CD14-positive monocyte (primary cell): ENCODE results near the gene HMBS. TPM values are rescaled to one million over a fixed set of nuclear protein-coding genes. Genes with fewer than 3 reads are reported as not detected.
A peak's percentile ranks its signal among the peaks of the same experiment; 100 is the strongest.

ENCODE experiments used
- DNase-seq, 3 donors: peaks; one replicate each; pipeline ENCODE4 v3.0.0-alpha.2; 2011 to 2022
- H2AFZ ChIP-seq: 2 replicates; pipeline ENCODE4 v1.6.0; 2012; ENCODE audit warnings: mild to moderate bottlenecking, low read depth, low read length, inconsistent platforms; ENCODE audit not compliant: insufficient read depth, poor library complexity, severe bottlenecking
- H3K27ac ChIP-seq, 2 donors: 1 replicate in 1 of 2; 2 replicates in 1 of 2; pipeline ENCODE4 v1.5.1; 2012 to 2013; ENCODE audit warnings: low read length in 2 of 2, control low read depth in 1 of 2, inconsistent platforms in 1 of 2, low read depth in 1 of 2, mild to moderate bottlenecking in 1 of 2
- H3K27me3 ChIP-seq, 2 donors: one replicate each; pipeline versions ENCODE4 v1.6.0 to v1.6.1; 2011 to 2013; ENCODE audit warnings: low read length in 2 of 2; ENCODE audit not compliant: control insufficient read depth in 2 of 2, insufficient read depth in 2 of 2
- H3K36me3 ChIP-seq, 2 donors: replicated peaks in 1 of 2; 1 replicate in 1 of 2; 2 replicates in 1 of 2; pipeline versions ENCODE4 v1.5.1 to v1.6.1; 2012 to 2013; ENCODE audit warnings: low read length in 2 of 2, control low read depth in 1 of 2, inconsistent platforms in 1 of 2, mild to moderate bottlenecking in 1 of 2; ENCODE audit not compliant: insufficient read depth in 2 of 2, control insufficient read depth in 1 of 2
- H3K4me1 ChIP-seq, 2 donors: 1 replicate in 1 of 2; 2 replicates in 1 of 2; pipeline versions ENCODE4 v1.5.1 to v1.6.1; 2012 to 2013; ENCODE audit warnings: low read length in 2 of 2, control low read depth in 1 of 2, inconsistent platforms in 1 of 2, mild to moderate bottlenecking in 1 of 2, moderate library complexity in 1 of 2; ENCODE audit not compliant: insufficient read depth in 2 of 2, control insufficient read depth in 1 of 2
- H3K4me2 ChIP-seq: replicated peaks from 2 replicates; pipeline ENCODE3; 2012; ENCODE audit warnings: low read length, moderate library complexity, mild to moderate bottlenecking; ENCODE audit not compliant: poor library complexity, severe bottlenecking; ENCODE audit errors: extremely low read depth
- H3K4me3 ChIP-seq, 3 experiments: fragments of 200-600 bp in 1 of 3; sonication (generic) in 1 of 3; replicated peaks in 1 of 3; 1 replicate in 2 of 3; 2 replicates in 1 of 3; pipeline ENCODE4 v1.5.1; 2011 to 2013; ENCODE audit warnings: low read length in 3 of 3, mild to moderate bottlenecking in 3 of 3, control low read depth in 2 of 3, low read depth in 2 of 3, inconsistent platforms in 1 of 3, moderate library complexity in 1 of 3
- H3K79me2 ChIP-seq: 2 replicates; pipeline ENCODE4 v1.6.0; 2012; ENCODE audit warnings: mild to moderate bottlenecking, control low read depth, inconsistent platforms, low read length, moderate library complexity; ENCODE audit not compliant: insufficient read depth
- H3K9ac ChIP-seq: 2 replicates; pipeline ENCODE4 v1.6.0; 2017; ENCODE audit warnings: low read length, mild to moderate bottlenecking; ENCODE audit not compliant: insufficient read depth, poor library complexity, severe bottlenecking
- H3K9me3 ChIP-seq, 2 donors: replicated peaks in 1 of 2; 1 replicate in 1 of 2; 2 replicates in 1 of 2; pipeline versions ENCODE4 v1.5.1 to v1.6.1; 2012 to 2013; ENCODE audit warnings: low read length in 2 of 2, control low read depth in 1 of 2; ENCODE audit not compliant: control insufficient read depth in 1 of 2, insufficient read depth in 1 of 2
- H4K20me1 ChIP-seq: 2 replicates; pipeline ENCODE4 v1.6.0; 2012; ENCODE audit warnings: mild to moderate bottlenecking, low read length, control low read depth, moderate library complexity; ENCODE audit not compliant: insufficient read depth
- H3K27ac Mint-ChIP-seq, 7 donors: one replicate each; pipeline ENCODE4 v1.8.0; 2020; ENCODE audit warnings: mild to moderate bottlenecking in 7 of 7, mixed read lengths in 7 of 7, moderate library complexity in 6 of 7, inconsistent platforms in 2 of 7
- H3K27me3 Mint-ChIP-seq, 3 donors: one replicate each; pipeline ENCODE4 v1.8.0; 2021 to 2022; ENCODE audit warnings: low read depth in 3 of 3, mild to moderate bottlenecking in 3 of 3, mixed read lengths in 3 of 3, moderate library complexity in 3 of 3, inconsistent platforms in 1 of 3
- H3K36me3 Mint-ChIP-seq, 2 donors: one replicate each; pipeline ENCODE4 v1.8.0; 2020; ENCODE audit warnings: mixed read lengths in 2 of 2, inconsistent platforms in 1 of 2, mild to moderate bottlenecking in 1 of 2
- H3K4me1 Mint-ChIP-seq: one replicate; pipeline ENCODE4 v1.8.0; 2020; ENCODE audit warnings: mild to moderate bottlenecking, mixed read lengths
- H3K4me3 Mint-ChIP-seq, 2 donors: one replicate each; pipeline ENCODE4 v1.8.0; 2020; ENCODE audit warnings: mild to moderate bottlenecking in 2 of 2, mixed read lengths in 2 of 2, moderate library complexity in 1 of 2
- H3K9me3 Mint-ChIP-seq, 7 donors: one replicate each; pipeline ENCODE4 v1.8.0; 2020 to 2022; ENCODE audit warnings: mixed read lengths in 7 of 7, mild to moderate bottlenecking in 6 of 7, moderate library complexity in 6 of 7, inconsistent platforms in 2 of 7
- WGBS: methylation state at CpG from one replicate; pipeline ENCODE4 v1.1.5; 2013; ENCODE audit warnings: missing lambda C conversion rate; ENCODE audit not compliant: insufficient coverage; 5-methylcytosine and 5-hydroxymethylcytosine counted together
- intact Hi-C, 2 donors: fragments of 100-400 bp; cut with micrococcal nuclease; formaldehyde crosslinking; loops; one replicate each; pipeline versions ENCODE4 v1.15.0 to v1.15.1; 2023
- polyA plus RNA-seq, 3 donors: library from polyadenylated mRNA; depleted of rRNA in 1 of 3; unstranded in 2 of 3; stranded (reverse) in 1 of 3; fragments of 300-500 nt in 2 of 3; fragments of >200 nt in 1 of 3; fragmentation: Illumina TruSeq in 2 of 3; gene quantifications; 1 replicate in 2 of 3; 2 replicates in 1 of 3; pipeline ENCODE4 v1.2.3, GENCODE V29; 2012 to 2021
- TF ChIP-seq, protein P1 (sequence below): fragments of 200-600 bp; IDR thresholded peaks from one replicate; pipeline ENCODE4 v1.8.0; 2022; ENCODE audit warnings: antibody characterized with exemption, mild to moderate bottlenecking

HMBS gene
- polyA plus RNA-seq, 3 donors = 21.1 to 26.4 (median 25.2) TPM

DNA sequence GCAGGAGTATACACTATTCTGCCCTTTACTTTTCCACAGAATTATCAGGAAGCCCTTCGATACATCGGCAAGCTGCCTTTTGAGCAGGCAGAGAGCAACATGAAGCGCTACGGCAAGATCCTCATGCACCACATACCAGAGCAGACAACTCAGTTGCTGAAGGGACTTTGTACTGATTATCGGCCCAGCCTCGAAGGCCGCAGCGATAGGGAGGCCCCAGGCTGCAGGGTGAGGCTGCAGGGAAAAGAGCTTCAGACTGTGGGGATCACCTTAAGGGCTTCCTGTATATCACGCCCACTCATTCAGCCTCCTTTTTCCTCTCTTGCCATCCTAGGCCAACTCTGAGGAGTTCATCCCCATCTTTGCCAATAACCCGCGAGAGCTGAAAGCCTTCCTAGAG is 6.8 kb upstream of the HMBS start:
- TF ChIP-seq, protein P1, sequence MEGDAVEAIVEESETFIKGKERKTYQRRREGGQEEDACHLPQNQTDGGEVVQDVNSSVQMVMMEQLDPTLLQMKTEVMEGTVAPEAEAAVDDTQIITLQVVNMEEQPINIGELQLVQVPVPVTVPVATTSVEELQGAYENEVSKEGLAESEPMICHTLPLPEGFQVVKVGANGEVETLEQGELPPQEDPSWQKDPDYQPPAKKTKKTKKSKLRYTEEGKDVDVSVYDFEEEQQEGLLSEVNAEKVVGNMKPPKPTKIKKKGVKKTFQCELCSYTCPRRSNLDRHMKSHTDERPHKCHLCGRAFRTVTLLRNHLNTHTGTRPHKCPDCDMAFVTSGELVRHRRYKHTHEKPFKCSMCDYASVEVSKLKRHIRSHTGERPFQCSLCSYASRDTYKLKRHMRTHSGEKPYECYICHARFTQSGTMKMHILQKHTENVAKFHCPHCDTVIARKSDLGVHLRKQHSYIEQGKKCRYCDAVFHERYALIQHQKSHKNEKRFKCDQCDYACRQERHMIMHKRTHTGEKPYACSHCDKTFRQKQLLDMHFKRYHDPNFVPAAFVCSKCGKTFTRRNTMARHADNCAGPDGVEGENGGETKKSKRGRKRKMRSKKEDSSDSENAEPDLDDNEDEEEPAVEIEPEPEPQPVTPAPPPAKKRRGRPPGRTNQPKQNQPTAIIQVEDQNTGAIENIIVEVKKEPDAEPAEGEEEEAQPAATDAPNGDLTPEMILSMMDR = no peak
- no peaks in the 10 kb centered on the region for H3K9me3 Mint-ChIP-seq

DNA sequence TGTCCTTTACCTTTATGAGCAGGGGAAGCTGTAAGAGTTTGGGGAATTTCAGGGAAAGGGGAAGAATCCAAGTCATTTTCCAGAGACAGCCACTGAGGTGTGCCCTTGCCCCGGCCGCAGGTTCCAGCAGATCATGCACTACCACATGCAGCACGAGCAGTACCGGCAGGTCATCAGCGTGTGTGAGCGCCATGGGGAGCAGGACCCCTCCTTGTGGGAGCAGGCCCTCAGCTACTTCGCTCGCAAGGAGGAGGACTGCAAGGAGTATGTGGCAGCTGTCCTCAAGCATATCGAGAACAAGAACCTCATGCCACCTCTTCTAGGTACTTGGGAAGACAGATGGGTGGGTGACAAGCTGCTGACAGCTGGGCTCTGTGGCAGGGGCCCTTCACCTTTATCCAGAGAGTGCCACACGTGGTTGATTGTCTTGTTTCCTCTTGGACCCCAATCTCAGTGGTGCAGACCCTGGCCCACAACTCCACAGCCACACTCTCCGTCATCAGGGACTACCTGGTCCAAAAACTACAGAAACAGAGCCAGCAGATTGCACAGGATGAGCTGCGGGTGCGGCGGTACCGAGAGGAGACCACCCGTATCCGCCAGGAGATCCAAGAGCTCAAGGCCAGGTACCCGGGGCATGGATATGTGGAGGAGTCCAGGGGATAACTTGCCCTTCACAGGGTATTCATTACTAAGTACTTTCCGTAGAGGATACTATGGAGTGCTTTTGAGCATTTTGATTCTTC is 5.8 kb upstream of the HMBS start:
- no peaks in the 10 kb centered on the region for H3K4me1 ChIP-seq
- H3K9ac ChIP-seq = no peak overlapping the region
- 96% methylated on average over 15 of the region's 19 CpGs for WGBS
- Mint-ChIP-seq H3K27me3 (no peaks in the 10 kb centered on the region), H3K27ac (peak overlapping the region in 3 of 7 donors; percentile 18 to 43 (median 20)), H3K4me1 (peaks cover 5% of the 10 kb centered on the region), H3K9me3 (no peaks in the 10 kb centered on the region), H3K36me3 (peaks cover 69 to 87% of the 10 kb centered on the region in 2 donors), H3K4me3 (no peak overlapping the region)
- H3K27ac ChIP-seq = no peak overlapping the region
- H3K4me3 ChIP-seq = no peak overlapping the region
- no peak overlapping the region for H2AFZ ChIP-seq
- H3K79me2 ChIP-seq = no peaks in the 10 kb centered on the region
- no peaks in the 10 kb centered on the region for H3K27me3 ChIP-seq
- H3K36me3 ChIP-seq = peaks cover 76% of the 10 kb centered on the region in 2 donors
- TF ChIP-seq, protein P1 = no peak
- intact Hi-C loops = no loop called here
- no peak overlapping the region for H3K4me2 ChIP-seq
- H3K9me3 ChIP-seq = no peaks in the 10 kb centered on the region
- H4K20me1 ChIP-seq = peaks cover 6% of the 10 kb centered on the region
- no peak for DNase-seq

More for the DNA sequence above, 6.8 kb upstream of the HMBS start:
- Histone ChIP-seq H3K36me3 (peaks cover 86% of the 10 kb centered on the region in 2 donors), H3K4me2 (no peak overlapping the region), H3K27me3 (no peaks in the 10 kb centered on the region), H3K27ac (no peak overlapping the region), H3K4me3 (no peak overlapping the region), H4K20me1 (peaks cover 9% of the 10 kb centered on the region), H3K9ac (no peak overlapping the region), H2AFZ (no peak overlapping the region), H3K4me1 (no peaks in the 10 kb centered on the region), H3K9me3 (no peaks in the 10 kb centered on the region), H3K79me2 (peaks cover 5% of the 10 kb centered on the region)
- intact Hi-C loops = no loop called here
- Mint-ChIP-seq H3K36me3 (peaks cover 79 to 96% of the 10 kb centered on the region in 2 donors), H3K27me3 (no peaks in the 10 kb centered on the region), H3K4me1 (peaks cover 5% of the 10 kb centered on the region), H3K4me3 (no peak overlapping the region), H3K27ac (no peak overlapping the region)
- 99% methylated on average over 9 of the region's 11 CpGs for WGBS
- DNase-seq = no peak
